WI38 (cell line): Measurements from ENCODE around the gene DCP2.

Experiments used
- H3K4me3 ChIP-seq: 2 replicates; pipeline ENCODE4 v1.5.1; 2011; ENCODE audit warnings: low read depth, mild to moderate bottlenecking, control low read depth, low read length
- CTCF ChIP-seq: IDR thresholded peaks from 2 replicates; pipeline ENCODE4 v1.5.1; 2012; ENCODE audit warnings: low read depth, mild to moderate bottlenecking, control low read depth, low read length

DCP2 gene

GRCh38 chr5:113039229-113039933 lies 62.8 kb downstream of the DCP2 start:
- H3K4me3 ChIP-seq, result no peak overlapping the region
- no peak for TF ChIP-seq CTCF

- no peak for TF ChIP-seq CTCF
- H3K4me3 ChIP-seq, result no peak overlapping the region
Observed at GRCh38 chr5:113039934-113040285, 63.3 kb downstream of the DCP2 start.

GRCh38 chr5:113040672-113041260 lies 64.2 kb downstream of the DCP2 start:
- H3K4me3 ChIP-seq, result no peak overlapping the region
- TF ChIP-seq CTCF, result no peak

- no peak for TF ChIP-seq CTCF
- H3K4me3 ChIP-seq, result no peak overlapping the region
Observed at GRCh38 chr5:113042491-113043243, 66.1 kb downstream of the DCP2 start.

- H3K4me3 ChIP-seq, result no peak overlapping the region
- no peak for TF ChIP-seq CTCF
Observed at GRCh38 chr5:113043491-113043931, 66.9 kb downstream of the DCP2 start.

GRCh38 chr5:113044776-113045465 lies 68.3 kb downstream of the DCP2 start:
- H3K4me3 ChIP-seq, result no peak overlapping the region
- no peak for TF ChIP-seq CTCF
